Activated CD8-positive, alpha-beta memory T cell treated with anti-CD3 and anti-CD28 coated beads, Interleukin-2, amount 50 U/mL, for 4 hours (primary cell): ENCODE results near the gene PTPN23.

ENCODE experiments used
- DNase-seq: peaks from one replicate; pipeline ENCODE4 v3.0.0-alpha.2; 2020

PTPN23 gene

GRCh38 chr3:47407896-47408838, 27.3 kb downstream of the PTPN23 start:
- DNase-seq = no peak

GRCh38 chr3:47408839-47409229, 28.0 kb downstream of the PTPN23 start:
- DNase-seq = no peak

DNA sequence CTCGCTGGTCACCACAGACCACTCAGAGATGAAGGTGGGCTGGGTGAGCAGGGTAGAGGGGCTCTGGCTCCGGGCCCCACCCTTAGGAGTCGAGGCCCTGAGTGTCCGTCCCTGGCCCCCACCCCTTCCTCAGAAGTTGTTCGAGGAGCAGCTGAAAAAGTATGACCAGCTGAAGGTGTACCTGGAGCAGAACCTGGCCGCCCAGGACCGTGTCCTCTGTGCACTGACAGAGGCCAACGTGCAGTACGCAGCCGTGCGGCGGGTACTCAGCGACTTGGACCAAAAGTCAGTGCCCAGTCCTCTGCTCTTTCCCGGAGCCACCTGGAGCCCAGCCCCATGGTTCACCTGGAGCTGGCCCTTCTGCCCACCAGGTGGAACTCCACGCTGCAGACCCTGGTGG, 28.5 kb downstream of the PTPN23 start:
- DNase-seq = no peak

GRCh38 chr3:47409688-47410416, 29.0 kb downstream of the PTPN23 start:
- no peak for DNase-seq

DNA sequence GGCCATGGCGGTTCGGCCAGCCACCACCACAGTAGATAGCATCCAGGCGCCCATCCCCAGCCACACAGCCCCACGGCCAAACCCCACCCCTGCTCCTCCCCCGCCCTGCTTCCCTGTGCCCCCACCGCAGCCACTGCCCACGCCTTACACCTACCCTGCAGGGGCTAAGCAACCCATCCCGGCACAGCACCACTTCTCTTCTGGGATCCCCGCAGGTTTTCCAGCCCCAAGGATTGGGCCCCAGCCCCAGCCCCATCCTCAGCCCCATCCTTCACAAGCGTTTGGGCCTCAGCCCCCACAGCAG, 29.5 kb downstream of the PTPN23 start:
- DNase-seq = no peak

DNA sequence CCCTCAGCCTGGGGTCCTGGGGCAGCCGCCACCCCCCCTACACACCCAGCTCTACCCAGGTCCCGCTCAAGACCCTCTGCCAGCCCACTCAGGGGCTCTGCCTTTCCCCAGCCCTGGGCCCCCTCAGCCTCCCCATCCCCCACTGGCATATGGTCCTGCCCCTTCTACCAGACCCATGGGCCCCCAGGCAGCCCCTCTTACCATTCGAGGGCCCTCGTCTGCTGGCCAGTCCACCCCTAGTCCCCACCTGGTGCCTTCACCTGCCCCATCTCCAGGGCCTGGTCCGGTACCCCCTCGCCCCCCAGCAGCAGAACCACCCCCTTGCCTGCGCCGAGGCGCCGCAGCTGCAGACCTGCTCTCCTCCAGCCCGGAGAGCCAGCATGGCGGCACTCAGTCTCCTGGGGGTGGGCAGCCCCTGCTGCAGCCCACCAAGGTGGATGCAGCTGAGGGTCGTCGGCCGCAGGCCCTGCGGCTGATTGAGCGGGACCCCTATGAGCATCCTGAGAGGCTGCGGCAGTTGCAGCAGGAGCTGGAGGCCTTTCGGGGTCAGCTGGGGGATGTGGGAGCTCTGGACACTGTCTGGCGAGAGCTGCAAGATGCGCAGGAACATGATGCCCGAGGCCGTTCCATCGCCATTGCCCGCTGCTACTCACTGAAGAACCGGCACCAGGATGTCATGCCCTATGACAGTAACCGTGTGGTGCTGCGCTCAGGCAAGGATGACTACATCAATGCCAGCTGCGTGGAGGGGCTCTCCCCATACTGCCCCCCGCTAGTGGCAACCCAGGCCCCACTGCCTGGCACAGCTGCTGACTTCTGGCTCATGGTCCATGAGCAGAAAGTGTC, 30.2 kb downstream of the PTPN23 start:
- DNase-seq = no peak

GRCh38 chr3:47411696-47412452, 31.1 kb downstream of the PTPN23 start:
- DNase-seq = no peak

DNA sequence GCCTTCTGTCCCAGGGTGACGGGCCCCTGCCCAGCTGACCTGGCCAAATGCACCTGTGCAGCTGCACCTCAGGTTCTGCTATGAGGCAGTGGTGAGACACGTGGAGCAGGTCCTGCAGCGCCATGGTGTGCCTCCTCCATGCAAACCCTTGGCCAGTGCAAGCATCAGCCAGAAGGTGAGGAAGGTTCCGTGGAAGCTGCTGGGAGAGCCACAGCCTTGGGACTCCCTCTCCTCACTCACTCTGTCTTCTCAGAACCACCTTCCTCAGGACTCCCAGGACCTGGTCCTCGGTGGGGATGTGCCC, 31.6 kb downstream of the PTPN23 start:
- no peak for DNase-seq

DNA sequence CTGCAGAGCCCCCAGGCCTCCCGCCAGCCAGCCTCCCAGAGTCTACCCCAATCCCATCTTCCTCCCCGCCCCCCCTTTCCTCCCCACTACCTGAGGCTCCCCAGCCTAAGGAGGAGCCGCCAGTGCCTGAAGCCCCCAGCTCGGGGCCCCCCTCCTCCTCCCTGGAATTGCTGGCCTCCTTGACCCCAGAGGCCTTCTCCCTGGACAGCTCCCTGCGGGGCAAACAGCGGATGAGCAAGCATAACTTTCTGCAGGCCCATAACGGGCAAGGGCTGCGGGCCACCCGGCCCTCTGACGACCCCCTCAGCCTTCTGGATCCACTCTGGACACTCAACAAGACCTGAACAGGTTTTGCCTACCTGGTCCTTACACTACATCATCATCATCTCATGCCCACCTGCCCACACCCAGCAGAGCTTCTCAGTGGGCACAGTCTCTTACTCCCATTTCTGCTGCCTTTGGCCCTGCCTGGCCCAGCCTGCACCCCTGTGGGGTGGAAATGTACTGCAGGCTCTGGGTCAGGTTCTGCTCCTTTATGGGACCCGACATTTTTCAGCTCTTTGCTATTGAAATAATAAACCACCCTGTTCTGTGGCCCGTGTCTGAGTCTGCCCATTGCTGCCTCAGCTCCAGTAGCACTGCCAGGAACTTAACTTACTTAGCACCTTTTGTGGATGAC, 32.2 kb downstream of the PTPN23 start:
- no peak for DNase-seq

- no peak for DNase-seq
These were observed 32.9 kb downstream of the PTPN23 start for GRCh38 chr3:47413751-47414150.

GRCh38 chr3:47414161-47414564, 33.3 kb downstream of the PTPN23 start:
- no peak for DNase-seq

GRCh38 chr3:47414666-47415587, 34.1 kb downstream of the PTPN23 start:
- no peak for DNase-seq

- DNase-seq = no peak
These were observed 35.2 kb downstream of the PTPN23 start for GRCh38 chr3:47416041-47416440.

DNA sequence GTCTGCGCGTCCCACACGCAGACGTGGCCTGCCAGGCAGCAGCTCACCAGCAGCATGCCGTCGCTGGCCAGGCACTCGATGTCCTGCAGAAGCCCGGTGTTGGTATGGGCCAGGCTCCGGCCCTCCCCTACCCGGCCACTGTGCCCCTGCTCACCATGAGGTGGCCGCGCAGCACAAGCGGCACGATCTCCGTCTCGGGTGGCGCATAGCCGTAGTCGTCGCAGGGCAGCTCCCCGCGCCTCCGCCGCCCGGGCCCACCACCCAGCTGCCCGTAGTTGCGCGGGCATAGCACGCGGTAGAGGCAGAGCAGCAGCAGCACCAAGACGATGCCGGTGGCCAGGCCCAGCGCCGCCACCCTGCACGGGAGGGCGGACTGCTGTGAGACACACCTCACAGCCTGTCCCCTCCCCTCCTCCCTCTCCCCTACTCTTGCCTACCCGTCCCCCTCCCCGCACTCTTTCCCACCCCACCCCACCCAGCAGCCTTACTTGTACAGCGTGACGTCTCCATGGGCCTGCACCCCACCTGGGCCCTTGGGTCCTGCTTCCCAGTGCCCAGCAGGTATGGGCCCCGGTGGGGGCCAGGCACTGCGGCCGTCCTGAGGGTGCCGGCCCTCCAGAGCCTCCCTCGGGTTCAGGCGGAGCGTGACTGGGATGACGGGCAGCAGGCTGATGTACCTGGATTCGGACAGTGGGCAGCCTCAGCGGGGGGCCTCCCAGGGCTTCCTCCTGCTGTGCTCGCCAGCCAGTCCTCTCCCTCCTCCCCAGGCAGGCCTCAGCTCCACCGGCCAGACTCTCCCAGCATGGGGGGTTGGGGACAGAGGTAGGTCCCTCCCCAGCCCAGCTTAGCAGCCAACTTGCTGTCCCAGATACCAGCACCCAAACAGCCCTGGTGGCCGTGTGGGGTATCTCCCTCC, 37.6 kb downstream of the PTPN23 start:
- DNase-seq = no peak

GRCh38 chr3:47419083-47420043, 38.5 kb downstream of the PTPN23 start:
- DNase-seq = peak; percentile 16

DNA sequence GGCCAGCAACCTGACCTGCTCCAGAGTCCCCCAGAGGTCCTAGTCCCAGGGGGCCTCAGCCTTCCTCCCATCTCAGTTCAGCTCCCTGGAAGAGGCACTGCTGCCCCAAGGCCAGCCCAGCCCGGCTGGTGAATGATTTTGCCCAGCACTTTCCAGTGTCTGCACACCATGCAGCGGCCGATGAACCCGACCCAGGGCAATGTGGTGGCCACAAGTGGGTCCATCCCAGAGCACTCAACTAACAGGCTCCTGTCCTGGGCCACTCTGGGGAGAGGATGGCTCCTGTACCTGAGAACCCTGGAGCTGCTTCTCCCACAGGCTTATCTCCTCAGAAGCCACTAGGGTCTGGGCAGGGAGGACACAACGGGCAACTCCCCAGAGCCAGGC, 39.2 kb downstream of the PTPN23 start:
- no peak for DNase-seq

DNA sequence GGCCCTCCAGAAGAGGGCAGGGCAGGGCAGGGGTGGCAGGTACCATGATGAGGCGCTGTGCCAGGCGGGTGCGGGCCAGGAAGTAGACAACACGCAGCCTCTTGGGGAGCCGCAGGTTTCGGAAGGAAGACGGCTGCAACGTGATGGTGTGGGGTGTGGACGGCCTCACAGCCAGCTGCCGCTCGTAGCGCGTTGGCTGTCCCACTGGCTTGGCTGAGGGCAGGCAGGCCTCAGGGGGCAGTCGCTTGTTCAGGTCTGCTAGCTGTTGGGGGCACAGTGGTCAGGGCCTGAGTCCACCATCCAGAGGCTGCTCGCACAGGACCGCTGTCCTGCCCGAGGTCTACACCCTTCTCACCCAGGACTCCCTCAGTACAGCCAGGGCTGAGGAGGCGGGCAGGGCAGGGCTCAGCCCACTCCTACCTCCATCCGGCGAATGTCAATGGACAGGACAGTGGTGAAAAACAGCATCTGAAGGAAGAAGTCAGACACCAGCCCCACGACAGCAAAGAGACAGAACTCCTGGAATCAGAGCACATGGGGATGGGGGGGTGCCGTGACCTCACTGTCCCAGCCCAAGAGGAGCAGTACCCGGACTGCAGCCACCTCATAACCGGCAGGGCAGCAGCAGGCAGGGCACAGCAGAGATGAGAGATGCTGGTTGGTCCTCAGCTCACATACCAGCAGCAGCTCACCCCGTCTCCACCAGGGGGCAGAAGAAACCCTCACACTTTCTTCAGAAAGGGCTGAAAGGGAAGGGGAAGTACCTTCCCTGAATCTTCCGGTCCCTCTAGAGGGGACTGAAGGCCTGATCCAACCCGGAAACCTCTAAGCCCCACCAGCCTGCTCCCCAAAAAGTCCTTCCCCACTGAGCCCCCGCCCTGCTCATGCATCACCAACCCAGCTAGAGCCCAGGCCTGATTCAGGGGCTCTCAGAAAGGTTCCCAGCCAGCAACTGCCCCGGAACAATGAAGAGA, 40.0 kb downstream of the PTPN23 start:
- DNase-seq = peak; percentile 89
